ENCODE data around the gene DISP3. TPM values are rescaled to one million over a fixed set of nuclear protein-coding genes. Genes with fewer than 3 reads are reported as not detected.

DISP3 gene
- total and polyA plus RNA-seq, 9 of the 15 experiments (the other 6 are each of a cell fraction or from before 2014, with no cell fraction given), result 0.03 to 0.19 (median 0.15) TPM; not detected in 5

DNA sequence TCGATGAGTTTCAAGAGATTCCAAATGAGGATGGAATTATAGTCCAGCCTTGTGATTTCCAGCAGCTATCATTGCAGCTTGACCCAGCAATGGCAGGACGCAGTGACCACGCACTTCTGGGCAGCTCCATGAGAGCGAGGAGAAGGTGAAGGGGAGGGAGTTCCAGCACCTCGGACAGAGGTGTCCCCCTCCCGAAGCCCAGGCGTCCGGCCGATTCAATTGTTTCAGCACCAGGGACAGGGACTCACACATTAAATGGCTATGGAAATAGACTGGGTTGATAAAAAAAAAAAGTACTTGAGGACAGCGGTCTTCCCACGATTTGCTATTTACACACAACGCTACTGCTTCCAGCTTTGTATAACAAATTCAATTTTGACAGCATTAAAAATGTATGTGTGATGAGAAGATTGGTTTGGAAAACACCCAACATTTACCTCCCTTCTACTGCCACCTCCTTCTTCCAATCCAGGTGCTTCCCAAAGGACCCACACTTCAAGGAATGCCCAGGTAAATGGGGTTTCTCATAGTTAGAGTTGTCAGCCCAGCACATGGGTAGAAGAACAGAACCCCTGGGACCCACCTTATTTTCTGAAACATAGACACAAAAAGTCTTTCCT, 71.8 kb downstream of the DISP3 start (continued):
- TF ChIP-seq, protein P1, sequence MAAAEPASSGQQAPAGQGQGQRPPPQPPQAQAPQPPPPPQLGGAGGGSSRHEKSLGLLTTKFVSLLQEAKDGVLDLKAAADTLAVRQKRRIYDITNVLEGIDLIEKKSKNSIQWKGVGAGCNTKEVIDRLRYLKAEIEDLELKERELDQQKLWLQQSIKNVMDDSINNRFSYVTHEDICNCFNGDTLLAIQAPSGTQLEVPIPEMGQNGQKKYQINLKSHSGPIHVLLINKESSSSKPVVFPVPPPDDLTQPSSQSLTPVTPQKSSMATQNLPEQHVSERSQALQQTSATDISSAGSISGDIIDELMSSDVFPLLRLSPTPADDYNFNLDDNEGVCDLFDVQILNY (CRISPR knock-in tag; IDR thresholded peaks at IDR 0.05), result peak; percentile 99
- TF ChIP-seq HNRNPH1 (optimal IDR thresholded peaks at IDR 0.05; ENCODE audit: low read depth, low read length) (no peak), ZNF253 (CRISPR knock-in tag; conservative IDR thresholded peaks at IDR 0.05) (no peak), DNMT1 (IDR thresholded peaks at IDR 0.05) (no peak), MYNN (IDR thresholded peaks at IDR 0.05) (no peak), MYNN (CRISPR knock-in tag; IDR thresholded peaks at IDR 0.05) (peak; percentile 83), ZNF583 (CRISPR knock-in tag; IDR thresholded peaks at IDR 0.05) (peak; percentile 64; the same call in 1 of the 2 replicates), ZNF347 (CRISPR knock-in tag; IDR thresholded peaks at IDR 0.05; ENCODE audit: low read depth) (no peak), ZBTB17 (CRISPR knock-in tag; IDR thresholded peaks at IDR 0.05) (no peak), KAT7 (CRISPR knock-in tag; IDR thresholded peaks at IDR 0.05; ENCODE audit: borderline replicate concordance) (peak; percentile 84; the same call in 1 of the 2 replicates), RFX7 (CRISPR knock-in tag; IDR thresholded peaks at IDR 0.05) (no peak)
- TF ChIP-seq, protein P2, sequence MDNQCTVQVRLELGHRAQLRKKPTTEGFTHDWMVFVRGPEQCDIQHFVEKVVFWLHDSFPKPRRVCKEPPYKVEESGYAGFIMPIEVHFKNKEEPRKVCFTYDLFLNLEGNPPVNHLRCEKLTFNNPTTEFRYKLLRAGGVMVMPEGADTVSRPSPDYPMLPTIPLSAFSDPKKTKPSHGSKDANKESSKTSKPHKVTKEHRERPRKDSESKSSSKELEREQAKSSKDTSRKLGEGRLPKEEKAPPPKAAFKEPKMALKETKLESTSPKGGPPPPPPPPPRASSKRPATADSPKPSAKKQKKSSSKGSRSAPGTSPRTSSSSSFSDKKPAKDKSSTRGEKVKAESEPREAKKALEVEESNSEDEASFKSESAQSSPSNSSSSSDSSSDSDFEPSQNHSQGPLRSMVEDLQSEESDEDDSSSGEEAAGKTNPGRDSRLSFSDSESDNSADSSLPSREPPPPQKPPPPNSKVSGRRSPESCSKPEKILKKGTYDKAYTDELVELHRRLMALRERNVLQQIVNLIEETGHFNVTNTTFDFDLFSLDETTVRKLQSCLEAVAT (IDR thresholded peaks at IDR 0.05), result no peak
- TF ChIP-seq, protein P3, sequence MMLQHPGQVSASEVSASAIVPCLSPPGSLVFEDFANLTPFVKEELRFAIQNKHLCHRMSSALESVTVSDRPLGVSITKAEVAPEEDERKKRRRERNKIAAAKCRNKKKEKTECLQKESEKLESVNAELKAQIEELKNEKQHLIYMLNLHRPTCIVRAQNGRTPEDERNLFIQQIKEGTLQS (IDR thresholded peaks at IDR 0.05), result no peak
- TF ChIP-seq, protein P3 (CRISPR knock-in tag; conservative IDR thresholded peaks at IDR 0.05), result peak; percentile 91
- TF ChIP-seq, protein P4, sequence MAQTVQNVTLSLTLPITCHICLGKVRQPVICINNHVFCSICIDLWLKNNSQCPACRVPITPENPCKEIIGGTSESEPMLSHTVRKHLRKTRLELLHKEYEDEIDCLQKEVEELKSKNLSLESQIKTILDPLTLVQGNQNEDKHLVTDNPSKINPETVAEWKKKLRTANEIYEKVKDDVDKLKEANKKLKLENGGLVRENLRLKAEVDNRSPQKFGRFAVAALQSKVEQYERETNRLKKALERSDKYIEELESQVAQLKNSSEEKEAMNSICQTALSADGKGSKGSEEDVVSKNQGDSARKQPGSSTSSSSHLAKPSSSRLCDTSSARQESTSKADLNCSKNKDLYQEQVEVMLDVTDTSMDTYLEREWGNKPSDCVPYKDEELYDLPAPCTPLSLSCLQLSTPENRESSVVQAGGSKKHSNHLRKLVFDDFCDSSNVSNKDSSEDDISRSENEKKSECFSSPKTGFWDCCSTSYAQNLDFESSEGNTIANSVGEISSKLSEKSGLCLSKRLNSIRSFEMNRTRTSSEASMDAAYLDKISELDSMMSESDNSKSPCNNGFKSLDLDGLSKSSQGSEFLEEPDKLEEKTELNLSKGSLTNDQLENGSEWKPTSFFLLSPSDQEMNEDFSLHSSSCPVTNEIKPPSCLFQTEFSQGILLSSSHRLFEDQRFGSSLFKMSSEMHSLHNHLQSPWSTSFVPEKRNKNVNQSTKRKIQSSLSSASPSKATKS (CRISPR knock-in tag; IDR thresholded peaks at IDR 0.05), result no peak
- TF ChIP-seq, protein P5, sequence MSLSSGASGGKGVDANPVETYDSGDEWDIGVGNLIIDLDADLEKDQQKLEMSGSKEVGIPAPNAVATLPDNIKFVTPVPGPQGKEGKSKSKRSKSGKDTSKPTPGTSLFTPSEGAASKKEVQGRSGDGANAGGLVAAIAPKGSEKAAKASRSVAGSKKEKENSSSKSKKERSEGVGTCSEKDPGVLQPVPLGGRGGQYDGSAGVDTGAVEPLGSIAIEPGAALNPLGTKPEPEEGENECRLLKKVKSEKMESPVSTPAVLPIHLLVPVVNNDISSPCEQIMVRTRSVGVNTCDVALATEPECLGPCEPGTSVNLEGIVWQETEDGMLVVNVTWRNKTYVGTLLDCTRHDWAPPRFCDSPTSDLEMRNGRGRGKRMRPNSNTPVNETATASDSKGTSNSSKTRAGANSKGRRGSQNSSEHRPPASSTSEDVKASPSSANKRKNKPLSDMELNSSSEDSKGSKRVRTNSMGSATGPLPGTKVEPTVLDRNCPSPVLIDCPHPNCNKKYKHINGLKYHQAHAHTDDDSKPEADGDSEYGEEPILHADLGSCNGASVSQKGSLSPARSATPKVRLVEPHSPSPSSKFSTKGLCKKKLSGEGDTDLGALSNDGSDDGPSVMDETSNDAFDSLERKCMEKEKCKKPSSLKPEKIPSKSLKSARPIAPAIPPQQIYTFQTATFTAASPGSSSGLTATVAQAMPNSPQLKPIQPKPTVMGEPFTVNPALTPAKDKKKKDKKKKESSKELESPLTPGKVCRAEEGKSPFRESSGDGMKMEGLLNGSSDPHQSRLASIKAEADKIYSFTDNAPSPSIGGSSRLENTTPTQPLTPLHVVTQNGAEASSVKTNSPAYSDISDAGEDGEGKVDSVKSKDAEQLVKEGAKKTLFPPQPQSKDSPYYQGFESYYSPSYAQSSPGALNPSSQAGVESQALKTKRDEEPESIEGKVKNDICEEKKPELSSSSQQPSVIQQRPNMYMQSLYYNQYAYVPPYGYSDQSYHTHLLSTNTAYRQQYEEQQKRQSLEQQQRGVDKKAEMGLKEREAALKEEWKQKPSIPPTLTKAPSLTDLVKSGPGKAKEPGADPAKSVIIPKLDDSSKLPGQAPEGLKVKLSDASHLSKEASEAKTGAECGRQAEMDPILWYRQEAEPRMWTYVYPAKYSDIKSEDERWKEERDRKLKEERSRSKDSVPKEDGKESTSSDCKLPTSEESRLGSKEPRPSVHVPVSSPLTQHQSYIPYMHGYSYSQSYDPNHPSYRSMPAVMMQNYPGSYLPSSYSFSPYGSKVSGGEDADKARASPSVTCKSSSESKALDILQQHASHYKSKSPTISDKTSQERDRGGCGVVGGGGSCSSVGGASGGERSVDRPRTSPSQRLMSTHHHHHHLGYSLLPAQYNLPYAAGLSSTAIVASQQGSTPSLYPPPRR (CRISPR knock-in tag; IDR thresholded peaks at IDR 0.05; ENCODE audit: borderline replicate concordance), result peak; percentile 93
